GM12864 (cell line): Measurements from ENCODE around the gene HIC1.

ENCODE experiments used
- DNase-seq: peaks from one replicate; pipeline ENCODE4 v3.0.0-alpha.2; 2011; ENCODE audit warnings: low read depth
- H3K4me3 ChIP-seq: 2 replicates; pipeline ENCODE4 v1.5.1; 2011; ENCODE audit warnings: mild to moderate bottlenecking, low read depth, low read length, control low read depth
- CTCF ChIP-seq: IDR thresholded peaks from 2 replicates; pipeline ENCODE4 v1.5.1; 2011; ENCODE audit warnings: low read depth, mild to moderate bottlenecking, moderate library complexity, low read length, control low read depth, inconsistent platforms; ENCODE audit errors: missing control alignments

The HIC1 gene

GRCh38 chr17:2013994-2014317 lies 40.9 kb upstream of the HIC1 start:
- no peak overlapping the region for H3K4me3 ChIP-seq
- no peak for DNase-seq
- TF ChIP-seq CTCF = no peak

- TF ChIP-seq CTCF = no peak
- H3K4me3 ChIP-seq = no peak overlapping the region
- no peak for DNase-seq
Measured at GRCh38 chr17:2015314-2015713, 39.6 kb upstream of the HIC1 start.

GRCh38 chr17:2016494-2016893 lies 38.4 kb upstream of the HIC1 start:
- H3K4me3 ChIP-seq = no peak overlapping the region
- TF ChIP-seq CTCF = no peak
- no peak for DNase-seq

GRCh38 chr17:2017274-2017941 lies 37.5 kb upstream of the HIC1 start:
- no peak for DNase-seq
- H3K4me3 ChIP-seq = no peak overlapping the region
- TF ChIP-seq CTCF = no peak

GRCh38 chr17:2018716-2019510 lies 36.0 kb upstream of the HIC1 start:
- DNase-seq = no peak
- H3K4me3 ChIP-seq = no peak overlapping the region
- TF ChIP-seq CTCF = no peak

- DNase-seq = no peak
- no peak for TF ChIP-seq CTCF
- H3K4me3 ChIP-seq = no peak overlapping the region
Measured at GRCh38 chr17:2019723-2020122, 35.2 kb upstream of the HIC1 start.

- H3K4me3 ChIP-seq = no peak overlapping the region
- no peak for TF ChIP-seq CTCF
- no peak for DNase-seq
Measured at GRCh38 chr17:2020721-2021120, 34.2 kb upstream of the HIC1 start.
